Stimulated activated naive CD8-positive, alpha-beta T cell treated with anti-CD3 and anti-CD28 coated beads, Interleukin-15, amount 100 ng/mL, for 72 hours (primary cell): Measurements from ENCODE around the gene BACH2.
"Not testable (repeated sequence)": the region's sequence is repeated elsewhere in the genome, so short reads cannot be mapped to it uniquely, and the experiment has no call there.

Source experiments
- ATAC-seq: fragments of 150-1000 bp; cut with Tn5 transposase; 2 replicates; pipeline ENCODE4 v1.10.0; 2021; ENCODE audit warnings: mild to moderate bottlenecking, moderate library complexity
- DNase-seq, 2 donors: peaks; one replicate each; pipeline ENCODE4 v3.0.0; 2021 to 2022
- H3K27ac Mint-ChIP-seq, 2 donors: one replicate each; pipeline ENCODE4 v1.8.0; 2022; ENCODE audit warnings: mild to moderate bottlenecking in 2 of 2, mixed read lengths in 2 of 2, moderate library complexity in 2 of 2
- H3K27me3 Mint-ChIP-seq: one replicate; pipeline ENCODE4 v1.8.0; 2022; ENCODE audit warnings: mixed read lengths
- H3K4me1 Mint-ChIP-seq: one replicate; pipeline ENCODE4 v1.8.0; 2022; ENCODE audit warnings: mild to moderate bottlenecking, mixed read lengths
- H3K4me3 Mint-ChIP-seq, 2 donors: one replicate each; pipeline ENCODE4 v1.8.0; 2022; ENCODE audit warnings: mild to moderate bottlenecking in 2 of 2, mixed read lengths in 2 of 2, moderate library complexity in 1 of 2
- H3K9me3 Mint-ChIP-seq, 2 donors: one replicate each; pipeline ENCODE4 v1.8.0; 2022; ENCODE audit warnings: mixed read lengths in 2 of 2

Gene BACH2

DNA sequence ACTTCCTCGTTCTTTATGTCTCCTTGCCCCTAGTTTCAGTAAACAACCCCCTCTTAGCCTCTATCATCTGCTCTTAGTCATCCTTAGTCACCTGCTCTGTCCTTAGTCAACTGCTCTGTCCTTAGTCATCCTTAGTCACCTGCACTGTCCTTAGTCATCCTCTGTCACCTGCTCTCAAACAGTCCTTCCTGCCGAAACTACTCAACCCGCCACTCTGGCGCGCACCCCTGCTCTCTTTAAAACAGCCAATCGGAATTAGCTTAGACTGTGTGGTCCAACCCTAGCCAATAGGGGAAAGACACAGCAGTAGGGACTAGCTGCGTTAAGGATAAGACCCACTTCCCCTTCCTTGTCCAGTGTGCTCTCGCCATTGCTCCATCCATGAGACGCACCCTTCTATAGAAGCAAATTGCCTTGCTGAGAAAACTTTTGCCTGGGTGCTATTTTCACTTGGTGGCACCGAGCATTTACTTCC lies 73.9 kb downstream of the BACH2 start:
- Mint-ChIP-seq H3K4me1 (peaks cover 36% of the 10 kb centered on the region), H3K27me3 (no peaks in the 10 kb centered on the region), H3K4me3 (no peak overlapping the region), H3K9me3 (peaks cover 11 to 16% of the 10 kb centered on the region in 2 donors), H3K27ac (peak overlapping the region; percentile 6 to 20)
- peak in 1 of 2 donors; percentile 48 for DNase-seq
- peak; percentile 59 for ATAC-seq

DNA sequence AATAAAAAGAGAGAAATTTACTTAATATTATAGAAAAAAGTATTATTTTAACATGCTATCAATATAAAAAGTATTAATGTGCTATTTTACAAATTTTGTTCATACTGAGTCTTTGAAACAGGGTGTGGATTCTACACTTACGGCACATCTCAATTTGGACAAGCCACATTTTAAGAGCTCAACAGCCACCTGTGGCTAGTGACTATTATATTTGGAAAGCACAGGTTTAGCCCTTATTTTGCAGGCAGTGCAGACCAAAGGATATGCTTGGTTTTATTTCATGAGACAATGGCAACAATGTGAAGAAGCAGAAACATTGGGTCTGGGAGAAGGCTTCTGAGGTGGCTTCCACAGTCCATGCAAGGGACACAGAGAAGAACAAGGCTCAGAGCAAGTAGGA lies 74.6 kb downstream of the BACH2 start:
- Mint-ChIP-seq H3K27me3 (no peaks in the 10 kb centered on the region), H3K27ac (peak overlapping the region in 1 of 2 donors; percentile 59), H3K4me3 (no peak overlapping the region), H3K9me3 (peaks cover 11 to 16% of the 10 kb centered on the region in 2 donors), H3K4me1 (peaks cover 29% of the 10 kb centered on the region)
- no peak for ATAC-seq
- no peak for DNase-seq

DNA sequence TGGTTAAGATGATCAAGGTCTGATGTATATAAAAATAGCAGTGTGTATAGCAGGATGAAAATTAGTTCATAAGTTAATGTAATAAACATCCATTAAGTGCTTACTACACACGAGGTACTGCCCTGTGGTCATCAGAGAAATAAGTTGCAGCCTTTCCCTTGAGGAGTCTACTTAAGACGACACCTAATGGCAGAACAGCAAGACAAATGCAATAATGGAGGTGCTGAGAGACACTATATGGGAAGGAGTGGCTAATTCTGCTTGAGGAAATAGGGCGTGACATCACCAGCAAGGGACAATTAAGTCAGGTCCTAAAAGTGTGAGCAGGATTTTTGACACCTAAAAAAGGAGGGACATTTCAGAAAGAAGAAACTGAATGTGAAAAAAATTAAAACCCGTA lies 75.2 kb downstream of the BACH2 start:
- no peak overlapping the region for H3K4me3 Mint-ChIP-seq
- H3K27ac Mint-ChIP-seq: no peak overlapping the region
- ATAC-seq: no peak

DNA sequence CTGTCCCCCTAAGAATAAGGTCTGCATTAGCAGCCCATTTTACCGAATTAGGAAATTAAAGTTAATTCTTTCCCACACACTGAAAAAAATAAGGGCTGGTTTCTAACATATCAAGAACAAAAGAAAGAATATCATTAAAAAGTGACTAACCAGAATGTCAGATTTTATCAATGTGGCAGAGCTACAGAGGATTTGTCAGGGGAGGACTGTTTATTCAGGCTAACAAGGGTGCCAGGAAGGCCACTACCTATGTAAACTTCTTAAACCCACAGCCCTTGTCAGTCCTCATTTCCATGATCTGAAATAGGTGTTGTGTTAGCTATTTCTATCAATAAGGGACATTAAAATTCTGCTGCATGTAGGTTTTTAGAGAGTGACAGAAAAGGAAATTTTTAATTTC lies 76.4 kb downstream of the BACH2 start:
- no peak for DNase-seq
- Mint-ChIP-seq H3K4me3 (no peak overlapping the region), H3K9me3 (peaks cover 11 to 16% of the 10 kb centered on the region in 2 donors), H3K4me1 (peaks cover 11% of the 10 kb centered on the region), H3K27ac (no peak overlapping the region), H3K27me3 (no peaks in the 10 kb centered on the region)
- ATAC-seq: no peak

More for the DNA sequence above, 75.2 kb downstream of the BACH2 start:
- H3K27me3 Mint-ChIP-seq: no peaks in the 10 kb centered on the region
- no peak for DNase-seq
- H3K9me3 Mint-ChIP-seq: peaks cover 11 to 16% of the 10 kb centered on the region in 2 donors
- H3K4me1 Mint-ChIP-seq: peaks cover 23% of the 10 kb centered on the region

DNA sequence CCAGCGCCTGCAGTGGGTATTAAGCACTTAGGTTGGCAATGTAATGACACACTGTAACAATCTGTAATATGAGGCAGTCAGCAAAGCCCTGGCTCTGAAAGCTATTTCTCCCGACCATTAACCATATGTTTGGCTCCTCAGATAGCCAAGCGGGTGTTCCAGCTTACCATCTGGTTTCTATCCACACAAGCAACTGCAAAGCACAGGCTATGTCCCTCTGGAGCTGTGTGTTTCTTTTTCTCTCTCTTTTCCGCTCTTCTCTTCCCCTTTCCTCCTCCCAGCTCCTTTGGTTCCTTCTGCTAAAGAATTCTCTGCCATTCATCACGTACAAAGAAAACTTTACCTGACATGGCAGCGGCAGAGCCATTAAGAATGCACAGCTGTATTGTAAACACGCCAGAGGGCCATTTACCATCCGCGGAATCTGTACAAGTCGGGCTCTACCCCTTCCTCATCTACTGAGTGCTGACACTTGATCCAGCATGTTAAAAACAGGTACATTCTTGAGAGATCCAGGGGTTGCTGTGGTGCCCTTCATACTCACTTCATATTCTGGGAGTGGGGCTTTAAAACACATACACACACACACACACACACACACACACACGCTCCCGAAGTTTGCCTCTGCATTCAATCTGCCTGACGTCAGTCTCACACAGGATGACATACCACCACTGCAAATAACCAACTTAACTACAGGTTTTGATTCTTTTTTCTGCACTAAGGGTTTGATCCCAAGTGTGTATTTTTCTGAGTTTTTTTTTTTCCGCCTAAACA lies 77.2 kb downstream of the BACH2 start:
- Mint-ChIP-seq H3K4me3 (no peak overlapping the region), H3K27ac (no peak overlapping the region), H3K27me3 (no peaks in the 10 kb centered on the region), H3K4me1 (peaks cover 7% of the 10 kb centered on the region), H3K9me3 (peaks cover 11 to 16% of the 10 kb centered on the region in 2 donors)
- DNase-seq (no peak), ATAC-seq (no peak)

DNA sequence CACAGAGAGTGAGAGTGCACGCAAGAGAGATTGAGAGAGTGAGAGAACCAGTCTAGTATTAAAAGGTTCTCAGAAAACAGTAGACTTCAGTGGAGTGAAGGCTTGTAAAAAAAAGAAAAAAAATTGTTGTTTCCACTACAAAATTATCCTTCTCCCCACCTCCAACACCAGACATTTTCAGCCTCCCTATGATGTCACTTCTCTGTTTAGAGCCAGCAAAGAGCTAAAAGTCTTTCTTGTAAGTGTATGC lies 77.8 kb downstream of the BACH2 start:
- H3K27me3 Mint-ChIP-seq: no peaks in the 10 kb centered on the region
- H3K27ac Mint-ChIP-seq: no peak overlapping the region
- DNase-seq: no peak
- H3K4me3 Mint-ChIP-seq: no peak overlapping the region
- peak; percentile 48 for ATAC-seq
- peaks cover 11 to 14% of the 10 kb centered on the region in 2 donors for H3K9me3 Mint-ChIP-seq
- peaks cover 9% of the 10 kb centered on the region for H3K4me1 Mint-ChIP-seq

DNA sequence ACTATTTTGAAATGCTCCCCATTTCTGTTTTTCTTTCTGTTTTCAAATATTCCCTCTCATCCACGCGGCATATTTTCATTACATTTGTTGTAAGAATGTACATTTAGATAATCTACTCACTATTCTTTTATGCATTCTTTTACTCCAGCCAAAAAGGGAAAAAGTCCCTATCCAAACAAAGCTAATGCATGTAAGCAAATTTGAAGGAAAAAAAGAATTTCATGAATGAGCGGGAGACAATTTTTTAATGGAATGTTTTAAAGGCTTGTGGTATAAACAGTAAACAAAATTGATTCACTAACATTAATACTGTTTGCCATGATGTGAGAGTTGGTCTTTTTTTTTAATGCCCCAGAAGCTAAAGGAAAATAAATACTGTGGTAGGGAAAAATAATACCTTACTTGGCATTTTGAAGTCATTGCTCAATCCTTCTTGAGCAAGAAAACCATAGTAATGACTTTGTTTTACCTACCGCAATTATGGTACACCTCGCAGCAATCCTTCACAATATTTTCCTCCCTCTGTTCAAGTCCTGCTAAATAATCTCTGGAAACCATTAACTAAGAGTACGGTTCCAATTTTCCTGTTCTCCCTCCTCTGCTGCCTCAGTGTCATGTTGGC lies 79.0 kb downstream of the BACH2 start:
- Mint-ChIP-seq H3K9me3 (peaks cover 4 to 6% of the 10 kb centered on the region in 2 donors), H3K27me3 (no peaks in the 10 kb centered on the region), H3K4me1 (peaks cover 19% of the 10 kb centered on the region), H3K27ac (no peak overlapping the region), H3K4me3 (no peak overlapping the region)
- ATAC-seq: no peak
- no peak for DNase-seq

DNA sequence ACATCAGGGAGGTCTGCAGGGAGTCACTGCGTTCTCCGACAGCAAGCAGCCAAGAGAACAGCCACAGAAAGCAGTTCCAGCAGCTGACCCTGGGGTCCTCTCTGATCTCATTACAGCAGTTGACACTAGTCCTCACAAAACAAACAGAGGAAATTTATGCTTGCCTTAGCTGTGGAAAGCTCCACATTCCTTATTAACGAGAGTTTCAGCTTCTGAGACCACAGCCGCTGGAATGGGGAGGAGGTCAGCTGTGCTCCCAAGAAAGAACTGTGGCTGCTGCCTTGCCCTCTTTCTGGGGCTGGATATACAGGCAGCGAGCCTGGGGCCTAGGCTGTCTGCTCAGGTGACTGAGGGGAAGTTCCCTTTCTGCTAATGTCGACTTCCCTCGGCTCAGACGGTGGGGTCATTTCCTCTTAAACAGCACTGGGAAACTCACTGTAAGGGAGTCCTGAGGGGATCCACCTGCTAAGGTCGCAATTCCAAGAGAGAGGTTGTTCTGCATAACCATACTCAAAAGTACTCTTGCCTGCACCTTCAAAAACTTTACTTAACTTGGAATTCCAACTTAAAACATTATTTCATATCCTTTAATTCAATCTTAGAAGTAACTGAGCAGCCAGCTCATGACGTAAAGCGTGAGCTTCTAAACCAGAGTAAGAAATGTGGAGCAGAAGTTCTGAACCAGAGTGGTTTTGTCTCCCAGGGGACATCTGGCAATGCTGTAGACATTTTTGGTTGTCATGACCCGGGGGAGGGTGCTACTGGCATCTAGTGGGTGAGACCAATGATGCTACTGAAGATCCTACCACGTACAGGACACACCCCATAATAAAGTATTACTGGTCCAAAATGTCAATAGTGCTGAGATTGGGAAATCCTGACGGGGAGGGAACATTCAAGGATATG lies 80.3 kb downstream of the BACH2 start:
- DNase-seq (peak in 1 of 2 donors; percentile 46), ATAC-seq (peak; percentile 56)
- no peaks in the 10 kb centered on the region for H3K27me3 Mint-ChIP-seq
- H3K27ac Mint-ChIP-seq: peak overlapping the region; percentile 83 to 95
- peak overlapping the region in 1 of 2 donors; percentile 88 for H3K4me3 Mint-ChIP-seq
- H3K4me1 Mint-ChIP-seq: peaks cover 32% of the 10 kb centered on the region
- no peaks in the 10 kb centered on the region for H3K9me3 Mint-ChIP-seq

DNA sequence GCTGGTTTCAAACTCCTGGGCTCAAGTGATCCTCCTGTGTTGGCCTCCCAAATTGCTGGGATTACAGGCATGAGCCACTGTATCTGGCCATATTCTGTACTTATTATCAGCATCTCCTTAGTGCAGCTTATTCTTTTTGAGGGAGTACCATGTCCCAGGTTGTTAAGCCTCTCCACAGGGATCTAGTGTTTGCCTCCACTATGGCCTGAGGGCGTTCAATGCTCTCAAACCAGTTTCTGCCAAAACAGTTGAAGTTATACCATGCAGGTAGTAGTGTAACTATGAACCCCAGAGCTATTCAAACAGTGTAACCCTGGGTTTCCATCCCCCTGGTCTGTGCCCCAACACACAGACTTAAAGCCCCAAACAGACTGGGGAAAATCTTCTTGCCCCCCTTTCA lies 81.7 kb downstream of the BACH2 start:
- Mint-ChIP-seq H3K27ac (peak overlapping the region; percentile 63 to 89), H3K9me3 (no peaks in the 10 kb centered on the region), H3K4me3 (peak overlapping the region in 1 of 2 donors; percentile 88), H3K27me3 (no peaks in the 10 kb centered on the region), H3K4me1 (peaks cover 45% of the 10 kb centered on the region)
- no peak for DNase-seq
- no peak for ATAC-seq

DNA sequence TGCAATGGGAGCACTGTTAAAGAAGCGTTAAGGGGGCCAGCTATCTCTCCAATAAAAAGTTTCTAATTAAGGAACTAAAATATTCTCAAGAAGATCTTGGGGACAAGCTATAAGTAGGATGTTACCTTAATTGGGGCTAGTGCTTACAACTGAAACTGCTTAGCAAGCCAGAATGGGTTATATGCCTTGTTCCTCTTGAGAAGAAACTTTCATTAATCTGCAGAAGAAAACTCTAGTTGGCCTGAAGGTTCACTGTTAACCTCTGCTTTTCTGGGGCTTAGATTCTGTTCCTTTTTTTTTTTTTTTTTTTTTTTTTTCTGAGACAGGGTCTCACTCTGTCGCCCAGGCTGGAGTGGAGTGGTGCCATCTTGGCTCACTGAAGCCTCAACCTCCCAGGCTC lies 82.2 kb downstream of the BACH2 start:
- Mint-ChIP-seq H3K27ac (peak overlapping the region; percentile 36 to 89), H3K4me3 (peak overlapping the region in 1 of 2 donors; percentile 48), H3K27me3 (no peaks in the 10 kb centered on the region), H3K9me3 (no peaks in the 10 kb centered on the region), H3K4me1 (peaks cover 50% of the 10 kb centered on the region)
- no peak for ATAC-seq
- no peak for DNase-seq

DNA sequence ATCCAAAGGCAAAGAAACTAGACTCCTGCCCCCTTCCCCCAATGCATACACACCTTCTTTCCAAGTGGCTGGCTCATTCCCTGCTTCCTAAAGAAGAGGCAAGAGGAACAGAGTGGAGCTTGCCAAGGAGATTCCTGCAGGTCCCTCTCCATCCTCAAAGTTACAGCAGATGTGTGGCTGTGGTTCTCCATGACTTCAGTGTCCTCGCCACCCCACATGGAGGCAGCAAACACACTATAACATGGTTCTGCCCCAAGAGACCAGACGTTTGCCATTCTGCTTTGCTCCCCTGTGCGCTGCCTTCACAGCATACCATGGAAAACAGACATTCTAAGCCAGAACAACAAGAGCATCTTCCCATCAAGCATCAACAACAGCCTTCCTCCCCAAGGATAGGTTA lies 84.4 kb downstream of the BACH2 start:
- Mint-ChIP-seq H3K4me1 (peaks cover 68% of the 10 kb centered on the region), H3K27ac (peak overlapping the region; percentile 37 to 76), H3K4me3 (peak overlapping the region; percentile 0 to 32), H3K9me3 (no peaks in the 10 kb centered on the region), H3K27me3 (no peaks in the 10 kb centered on the region)
- no peak for DNase-seq
- no peak for ATAC-seq

DNA sequence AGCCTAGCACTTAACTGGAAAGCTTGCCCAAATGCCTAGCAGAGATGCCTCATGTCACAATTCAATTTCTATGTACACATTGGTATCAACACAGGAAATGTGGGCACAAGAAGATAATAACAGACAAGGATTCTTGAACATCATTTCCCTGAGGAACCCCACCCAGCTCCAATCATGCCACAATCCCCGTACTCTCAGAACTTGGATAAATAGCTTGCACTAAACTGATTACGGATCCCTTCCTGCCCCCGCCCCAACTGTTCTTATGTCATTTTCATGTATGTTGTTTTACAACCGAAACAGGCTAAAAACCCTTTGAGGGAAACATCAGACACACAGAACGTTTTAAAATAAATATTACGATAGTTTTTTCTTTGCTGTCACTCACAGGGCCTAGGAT lies 87.1 kb downstream of the BACH2 start:
- Mint-ChIP-seq H3K4me1 (peaks cover 93% of the 10 kb centered on the region), H3K27ac (peak overlapping the region; percentile 34 to 62), H3K27me3 (no peaks in the 10 kb centered on the region), H3K9me3 (no peaks in the 10 kb centered on the region), H3K4me3 (peak overlapping the region; percentile 56 to 66)
- DNase-seq (no peak), ATAC-seq (no peak)

DNA sequence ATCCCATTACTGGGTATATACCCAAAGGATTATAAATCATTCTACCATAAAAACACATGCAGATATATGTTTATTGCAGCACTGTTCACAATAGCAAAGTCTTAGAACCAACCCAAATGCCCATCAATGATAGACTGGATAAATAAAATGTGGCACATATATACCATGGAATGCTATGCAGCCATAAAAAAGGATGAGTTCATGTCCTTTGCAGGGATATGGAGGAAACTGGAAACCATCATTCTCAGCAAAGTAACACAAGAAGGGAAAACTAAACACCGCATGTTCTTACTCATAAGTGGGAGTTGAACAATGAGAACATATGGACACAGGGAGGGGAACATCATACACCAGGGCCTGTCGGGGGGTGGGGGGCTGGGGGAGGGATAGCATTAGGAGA lies 88.0 kb downstream of the BACH2 start:
- Mint-ChIP-seq H3K27ac (peak overlapping the region in 1 of 2 donors; percentile 50), H3K4me1 (peaks cover 93% of the 10 kb centered on the region), H3K4me3 (peak overlapping the region in 1 of 2 donors; percentile 11)
- not testable (repeated sequence) for H3K9me3 Mint-ChIP-seq, H3K27me3 Mint-ChIP-seq, ATAC-seq, DNase-seq

DNA sequence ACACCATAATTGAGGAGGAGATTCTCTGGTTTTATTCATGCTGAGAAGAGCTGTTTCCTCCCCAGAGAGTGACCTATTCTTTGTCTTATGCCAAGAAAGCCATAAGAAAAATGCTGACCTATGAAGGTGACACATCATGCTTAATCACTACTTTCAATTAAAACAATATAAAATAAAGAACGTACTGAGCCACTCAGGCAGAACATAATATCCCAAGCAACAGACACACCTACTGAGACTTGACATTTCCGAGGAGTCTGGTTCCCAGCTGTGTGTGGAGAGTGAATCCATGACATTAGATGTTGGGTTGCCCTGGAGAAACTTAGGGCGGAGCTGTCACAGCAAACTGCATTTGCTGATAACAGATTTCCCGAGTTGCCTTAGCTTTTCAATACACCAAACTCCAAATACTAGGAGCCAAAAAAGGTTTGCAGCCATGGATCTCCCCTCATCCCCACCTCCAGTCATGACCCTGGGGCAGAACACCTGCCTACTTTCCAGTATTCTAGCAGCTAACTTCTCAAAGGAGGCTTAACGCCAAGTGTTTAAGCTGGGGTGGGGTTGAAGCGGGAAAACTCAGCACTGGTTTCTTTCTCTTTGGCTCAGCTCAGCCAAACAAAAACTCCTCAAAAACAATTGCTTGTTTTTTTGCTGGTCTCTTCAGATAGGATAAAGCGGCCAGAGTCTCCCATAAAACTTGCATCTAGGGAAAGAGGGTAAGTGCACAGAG lies 92.2 kb downstream of the BACH2 start:
- Mint-ChIP-seq H3K27me3 (no peaks in the 10 kb centered on the region), H3K27ac (no peak overlapping the region), H3K4me3 (no peak overlapping the region), H3K4me1 (peaks cover 85% of the 10 kb centered on the region), H3K9me3 (peaks cover 0 to under 1% of the 10 kb centered on the region in 2 donors)
- DNase-seq: no peak
- no peak for ATAC-seq

DNA sequence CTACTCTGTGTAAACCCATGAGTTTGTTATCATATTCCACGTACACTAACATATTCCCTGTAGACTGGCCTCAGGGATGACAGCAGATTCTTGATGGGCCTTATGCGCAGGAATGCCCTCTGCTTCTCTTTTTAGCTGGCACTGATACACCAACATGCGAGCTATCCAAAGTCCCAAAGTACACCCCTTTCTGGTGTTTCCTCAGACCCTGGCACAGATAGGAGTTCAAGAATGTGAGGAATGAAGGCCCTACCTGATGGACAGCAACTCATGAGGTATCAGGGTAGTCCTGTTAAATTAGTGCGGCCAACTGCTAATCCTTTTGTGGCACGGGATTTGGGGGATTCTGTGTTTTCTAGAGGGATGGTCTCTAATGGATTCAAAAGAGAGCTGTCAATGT lies 93.0 kb downstream of the BACH2 start:
- ATAC-seq: no peak
- no peak overlapping the region for H3K4me3 Mint-ChIP-seq
- DNase-seq: no peak
- H3K4me1 Mint-ChIP-seq: peaks cover 89% of the 10 kb centered on the region
- H3K27me3 Mint-ChIP-seq: no peaks in the 10 kb centered on the region
- peaks cover 2 to 9% of the 10 kb centered on the region in 2 donors for H3K9me3 Mint-ChIP-seq
- no peak overlapping the region for H3K27ac Mint-ChIP-seq
